Measurements from ENCODE around the gene GRHL3.

DNA sequence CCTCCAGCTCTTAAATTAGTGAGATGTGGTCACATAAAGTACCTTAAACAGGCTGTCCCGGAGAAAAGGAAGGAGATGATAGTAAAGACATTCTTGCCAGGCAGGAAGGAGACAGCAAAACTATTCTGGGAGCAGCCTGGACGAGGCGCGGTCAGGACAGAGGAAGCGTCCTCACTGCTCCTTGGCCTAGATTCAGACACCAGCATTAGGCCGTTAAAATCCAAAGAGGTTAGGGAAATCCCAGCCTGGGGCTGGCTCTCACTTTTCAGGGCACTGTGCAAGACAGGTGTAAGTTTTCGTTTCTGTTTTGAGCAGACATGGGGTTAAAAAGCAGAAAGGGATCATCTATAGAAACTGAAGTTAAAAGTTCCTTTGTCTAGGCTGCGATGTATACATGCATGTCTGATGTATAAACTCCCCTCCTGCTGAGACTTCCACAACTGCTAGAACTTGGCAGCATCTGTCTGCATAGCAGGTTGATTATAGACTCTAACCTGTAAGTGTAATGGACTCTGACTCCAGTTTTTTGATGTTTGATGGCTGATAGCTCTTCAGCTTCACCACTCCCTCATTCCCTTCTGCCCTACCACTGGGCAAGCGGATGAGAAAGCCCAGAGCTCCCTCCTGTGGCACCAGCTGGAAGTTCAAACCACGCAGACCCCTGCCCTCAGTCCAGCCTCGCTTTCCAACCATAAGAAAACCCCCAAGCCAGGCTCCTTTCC lies 72.9 kb downstream of the GRHL3 start:
- TF ChIP-seq LEF1 (IDR thresholded peaks at IDR 0.05; ENCODE audit: borderline replicate concordance) (no peak), BHLHE40 (IDR thresholded peaks at IDR 0.05; ENCODE audit: borderline replicate concordance) (no peak), SUZ12 (IDR thresholded peaks at IDR 0.05) (no peak), ZNF384 (IDR thresholded peaks at IDR 0.05) (no peak), TARDBP (IDR thresholded peaks at IDR 0.05) (no peak), SP1 (IDR thresholded peaks at IDR 0.05) (no peak), FOXM1 (IDR thresholded peaks at IDR 0.05; ENCODE audit: borderline replicate concordance) (no peak), ELF4 (IDR thresholded peaks at IDR 0.05) (no peak)
